Hair follicular keratinocyte (primary cell): ENCODE data around the gene SNRPB2. TPM values are rescaled to one million over a fixed set of nuclear protein-coding genes. Genes with fewer than 3 reads are reported as not detected.

ENCODE experiments used
- total RNA-seq: library from RNA; depleted of rRNA; stranded (reverse); fragments of >200 nt; gene quantifications from 2 replicates; pipeline ENCODE4 v1.2.3, GENCODE V29; 2015

The SNRPB2 gene
- 49.8 and 73.8 TPM in 2 replicates for total RNA-seq

GRCh38 chr20:16729565-16730460 lies at the start of gene SNRPB2:
SNRPB2 (plus strand) TSS chr20:16730026; CDS start chr20:16731703, 1,677 bp downstream.

DNA sequence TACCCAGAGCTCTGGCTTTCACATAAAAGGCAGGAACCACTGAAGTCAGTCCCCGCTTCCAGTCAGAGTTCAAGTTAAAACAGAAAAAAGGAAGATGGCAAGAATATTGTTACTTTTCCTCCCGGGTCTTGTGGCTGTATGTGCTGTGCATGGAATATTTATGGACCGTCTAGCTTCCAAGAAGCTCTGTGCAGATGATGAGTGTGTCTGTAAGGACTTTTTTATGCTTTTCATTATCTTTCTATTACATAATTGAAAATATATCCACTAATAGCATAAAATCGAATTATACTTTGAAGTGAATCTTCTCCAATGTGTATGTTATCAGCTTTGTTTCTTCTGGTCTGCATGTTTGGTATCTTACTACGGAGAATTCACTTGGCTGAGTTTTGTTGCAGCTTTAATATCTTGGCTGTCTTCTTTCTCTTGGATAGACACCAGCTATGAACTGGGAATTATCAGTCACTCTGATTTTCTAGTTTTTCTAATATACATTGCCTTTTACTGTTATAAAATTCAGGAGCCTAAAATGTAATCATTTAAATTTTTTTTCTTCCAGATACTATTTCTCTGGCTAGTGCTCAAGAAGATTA lies 18.6 kb downstream of the SNRPB2 start, which contains the start of gene OTOR:
TSS of gene OTOR (plus strand) at position 51 of the 593 bp plus-strand sequence. CDS start at position 95, 44 bp downstream.

Other genes starting within 250 kb of the SNRPB2 start
- 15.2 and 17.5 TPM in 2 replicates for gene KIF16B, start 156.6 kb upstream of the SNRPB2 start, total RNA-seq
- gene OTOR, start 18.3 kb downstream of the SNRPB2 start, total RNA-seq, result not detected in 2 replicates